SIG-M5 treated with dmso at 0.1 percent for 504 hours (cell line): ENCODE results near the gene PANX1.
"Not testable (repeated sequence)": the region's sequence is repeated elsewhere in the genome, so short reads cannot be mapped to it uniquely, and the experiment has no call there.

Experiments used
- DNase-seq: peaks from one replicate; lab custom pipeline; 2025; ENCODE audit not compliant: unreplicated experiment; lab: John Stamatoyannopoulos, UW

Gene PANX1, protein sequence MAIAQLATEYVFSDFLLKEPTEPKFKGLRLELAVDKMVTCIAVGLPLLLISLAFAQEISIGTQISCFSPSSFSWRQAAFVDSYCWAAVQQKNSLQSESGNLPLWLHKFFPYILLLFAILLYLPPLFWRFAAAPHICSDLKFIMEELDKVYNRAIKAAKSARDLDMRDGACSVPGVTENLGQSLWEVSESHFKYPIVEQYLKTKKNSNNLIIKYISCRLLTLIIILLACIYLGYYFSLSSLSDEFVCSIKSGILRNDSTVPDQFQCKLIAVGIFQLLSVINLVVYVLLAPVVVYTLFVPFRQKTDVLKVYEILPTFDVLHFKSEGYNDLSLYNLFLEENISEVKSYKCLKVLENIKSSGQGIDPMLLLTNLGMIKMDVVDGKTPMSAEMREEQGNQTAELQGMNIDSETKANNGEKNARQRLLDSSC

DNA sequence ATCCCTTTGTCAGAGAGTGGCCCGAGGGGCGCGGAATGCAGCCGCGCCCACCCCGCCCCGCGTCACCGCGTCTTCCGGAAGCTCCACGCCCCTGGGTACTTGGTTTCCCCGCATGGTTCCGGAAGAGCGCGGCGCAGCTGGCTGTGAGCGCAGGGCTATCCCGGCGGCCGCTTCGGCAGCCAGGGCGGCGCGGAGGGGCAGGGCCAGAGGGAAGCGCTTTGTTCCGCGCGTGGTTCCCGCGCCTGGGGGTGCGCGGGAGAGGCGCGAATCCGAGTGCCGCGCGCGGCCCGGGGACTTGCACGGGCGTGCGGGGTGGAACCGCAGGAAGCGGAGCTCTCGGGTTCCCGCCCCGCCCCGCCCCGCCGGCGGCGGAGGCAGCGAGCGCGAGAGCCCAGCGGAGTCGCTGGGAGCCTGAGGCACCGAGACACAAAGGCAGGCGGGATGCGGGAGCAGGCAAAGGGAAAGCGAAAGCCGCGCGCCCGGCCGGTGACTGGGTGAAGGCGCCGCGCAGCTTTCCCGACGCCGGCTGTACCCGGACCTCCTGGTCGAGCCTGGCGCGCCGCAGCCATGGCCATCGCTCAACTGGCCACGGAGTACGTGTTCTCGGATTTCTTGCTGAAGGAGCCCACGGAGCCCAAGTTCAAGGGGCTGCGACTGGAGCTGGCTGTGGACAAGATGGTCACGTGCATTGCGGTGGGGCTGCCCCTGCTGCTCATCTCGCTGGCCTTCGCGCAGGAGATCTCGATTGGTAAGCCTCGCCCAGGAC lies at the start of gene PANX1:
Gene PANX1, plus strand, starts transcription at position 96 of the 766 bp plus-strand sequence. Its CDS starts 472 bp downstream, at position 568.
- DNase-seq: peak; percentile 76

GRCh38 chr11:94084164-94084563 lies 44.5 kb upstream of the PANX1 start:
- DNase-seq: no peak

- no peak for DNase-seq
These were observed 39.7 kb upstream of the PANX1 start for GRCh38 chr11:94088906-94089305.

- DNase-seq: no peak
These were observed 39.3 kb upstream of the PANX1 start for GRCh38 chr11:94089341-94089740.

GRCh38 chr11:94090401-94090800 lies 38.2 kb upstream of the PANX1 start:
- DNase-seq: no peak

DNA sequence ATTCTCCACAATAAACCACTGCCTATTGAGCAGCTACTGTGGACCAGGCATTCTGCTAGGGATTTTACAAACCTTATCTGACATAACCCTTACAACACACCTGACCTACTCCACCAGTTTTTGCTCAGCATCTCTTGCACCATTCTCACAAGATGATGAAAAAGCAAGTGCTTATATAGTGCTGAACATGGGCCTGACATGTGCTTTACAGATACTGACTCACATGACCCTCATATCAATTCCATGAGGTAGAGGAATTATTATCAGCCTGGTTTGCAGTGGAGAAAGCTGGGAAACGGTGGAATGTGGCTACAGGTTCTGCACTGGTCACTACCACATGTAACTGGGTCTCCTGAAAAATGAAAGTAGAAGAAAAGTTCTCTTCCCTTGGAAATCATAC lies 37.5 kb upstream of the PANX1 start:
- no peak for DNase-seq

GRCh38 chr11:94100253-94100652 lies 28.4 kb upstream of the PANX1 start:
- no peak for DNase-seq

GRCh38 chr11:94103471-94103870 lies 25.2 kb upstream of the PANX1 start:
- no peak for DNase-seq

GRCh38 chr11:94104734-94105133 lies 23.9 kb upstream of the PANX1 start:
- DNase-seq: no peak

DNA sequence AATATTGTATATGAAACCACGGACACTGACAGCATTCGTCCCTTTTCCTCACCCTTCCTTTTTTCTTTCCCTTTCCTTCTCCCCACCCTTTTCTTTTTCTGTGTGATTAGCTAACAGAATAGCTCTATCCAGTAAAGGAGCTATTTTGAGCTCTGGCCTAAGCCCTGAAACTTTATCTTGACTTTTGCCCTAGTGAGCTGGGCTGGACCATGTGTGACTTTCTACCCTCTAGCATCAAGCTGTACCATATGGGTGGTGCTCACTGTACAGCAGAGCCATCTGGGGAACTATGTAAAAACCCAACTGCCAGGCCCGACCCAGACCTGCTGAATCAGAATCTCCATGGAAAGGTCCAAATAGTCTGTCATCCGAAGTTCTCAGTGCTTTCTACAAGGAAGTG lies 21.9 kb upstream of the PANX1 start:
- DNase-seq: no peak

GRCh38 chr11:94107363-94107762 lies 21.3 kb upstream of the PANX1 start:
- peak; percentile 4 for DNase-seq

DNA sequence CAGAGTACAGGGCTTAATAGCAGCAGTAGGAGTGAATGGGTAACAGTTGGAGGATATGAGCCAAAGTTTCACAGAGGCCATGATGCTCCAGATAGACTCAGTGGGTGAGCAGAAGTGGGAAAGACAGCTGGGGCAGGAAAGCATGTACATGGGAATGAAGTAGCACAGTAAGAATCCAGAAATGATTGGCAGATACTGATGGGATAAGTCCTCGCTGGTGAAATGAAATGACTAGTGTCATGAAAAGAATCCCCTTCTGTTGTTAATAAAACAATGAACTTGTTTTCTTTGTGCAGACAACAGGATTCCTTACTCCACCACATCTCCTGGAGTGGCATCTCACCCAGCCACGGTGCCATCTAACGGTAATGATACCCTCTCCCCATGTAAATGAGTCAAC lies 17.4 kb upstream of the PANX1 start:
- DNase-seq: no peak

- no peak for DNase-seq
These were observed 17.0 kb upstream of the PANX1 start for GRCh38 chr11:94111660-94112059.

DNA sequence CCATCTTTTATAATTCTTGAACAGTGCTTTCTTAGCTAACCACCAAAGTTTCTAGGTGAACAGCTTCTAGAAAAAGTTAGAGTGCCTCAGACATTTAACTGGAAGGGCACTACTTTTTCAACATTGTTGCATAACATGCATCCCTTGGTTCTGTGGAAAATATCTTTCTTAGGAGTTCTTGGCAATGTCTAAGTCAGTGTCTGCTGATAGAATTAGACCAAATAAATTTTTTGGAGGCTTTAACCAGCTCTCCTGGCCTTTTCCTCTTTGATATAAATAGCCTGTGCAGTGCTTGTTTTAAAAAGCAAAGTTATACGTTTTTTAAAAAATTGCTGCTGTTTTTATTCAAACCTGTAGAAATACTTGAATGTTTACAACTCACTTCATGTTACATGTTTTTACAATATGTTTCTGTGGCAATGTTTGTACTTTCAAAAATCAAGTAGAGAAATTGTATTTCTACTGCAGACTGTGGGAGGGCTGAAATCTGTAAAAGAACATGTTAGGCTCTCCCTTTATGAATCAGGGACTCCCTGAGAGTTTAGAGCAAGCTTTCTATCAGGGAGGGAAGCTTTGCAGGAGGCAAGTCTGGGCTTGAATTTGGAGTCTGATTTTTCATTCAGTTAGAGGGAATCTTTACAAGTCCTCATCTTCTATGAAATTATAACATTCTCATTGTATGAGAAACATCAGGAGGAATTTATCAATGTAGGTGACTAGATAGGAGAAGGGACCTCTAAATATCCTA lies 16.3 kb upstream of the PANX1 start:
- DNase-seq: no peak

GRCh38 chr11:94117197-94117574 lies 11.5 kb upstream of the PANX1 start:
- no peak for DNase-seq

- no peak for DNase-seq
These were observed 10.8 kb upstream of the PANX1 start for GRCh38 chr11:94117871-94118270.

- not testable (repeated sequence) for DNase-seq
These were observed 9.0 kb upstream of the PANX1 start for GRCh38 chr11:94119676-94120075.

GRCh38 chr11:94120516-94120915 lies 8.1 kb upstream of the PANX1 start:
- not testable (repeated sequence) for DNase-seq

DNA sequence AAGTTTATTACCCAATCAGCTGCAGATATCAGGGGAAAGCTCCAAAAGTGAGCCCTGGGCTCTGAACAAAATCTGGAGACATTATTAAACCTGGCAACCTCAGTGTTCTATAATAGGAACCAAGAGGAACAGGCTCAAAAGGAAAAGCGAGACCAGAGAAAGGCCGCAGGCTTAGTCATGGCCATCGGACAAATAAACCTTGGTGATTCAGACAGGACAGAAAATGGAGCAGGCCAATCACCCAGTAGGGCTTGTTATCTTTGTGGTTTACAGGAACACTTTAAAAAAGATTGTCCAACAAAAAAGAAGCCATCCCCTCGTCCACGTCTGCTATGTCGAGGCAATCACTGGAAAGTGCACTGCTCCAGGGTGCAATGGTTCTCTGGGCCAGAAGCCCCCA lies 7.7 kb upstream of the PANX1 start:
- DNase-seq: no peak

GRCh38 chr11:94125407-94126115 lies 3.1 kb upstream of the PANX1 start:
- no peak for DNase-seq

DNA sequence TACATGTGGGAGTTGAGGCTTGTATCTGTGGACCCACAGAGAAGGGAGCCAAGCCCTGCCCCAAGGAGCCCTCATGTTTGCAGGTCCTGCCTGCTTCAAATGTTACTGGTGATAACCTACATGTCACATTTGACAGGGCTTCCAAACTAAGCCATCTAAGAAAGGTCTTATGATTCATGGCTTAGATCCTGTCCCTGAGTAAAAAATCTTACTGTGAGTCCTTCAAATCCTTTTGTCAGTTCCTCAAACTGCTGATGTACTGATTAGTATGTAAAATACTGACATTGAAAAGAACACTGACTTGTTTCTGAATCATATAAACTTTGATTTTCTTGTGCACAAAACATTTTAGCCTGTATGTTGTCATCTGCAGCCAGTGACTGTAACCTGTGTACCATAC lies 1.0 kb upstream of the PANX1 start:
- no peak for DNase-seq
